ENCODE data around the gene DUSP15. TPM values are rescaled to one million over a fixed set of nuclear protein-coding genes. Genes with fewer than 3 reads are reported as not detected.

Gene DUSP15
- total and polyA plus RNA-seq, 12 donors: 0.90 to 7.2 (median 5.0) TPM

DNA sequence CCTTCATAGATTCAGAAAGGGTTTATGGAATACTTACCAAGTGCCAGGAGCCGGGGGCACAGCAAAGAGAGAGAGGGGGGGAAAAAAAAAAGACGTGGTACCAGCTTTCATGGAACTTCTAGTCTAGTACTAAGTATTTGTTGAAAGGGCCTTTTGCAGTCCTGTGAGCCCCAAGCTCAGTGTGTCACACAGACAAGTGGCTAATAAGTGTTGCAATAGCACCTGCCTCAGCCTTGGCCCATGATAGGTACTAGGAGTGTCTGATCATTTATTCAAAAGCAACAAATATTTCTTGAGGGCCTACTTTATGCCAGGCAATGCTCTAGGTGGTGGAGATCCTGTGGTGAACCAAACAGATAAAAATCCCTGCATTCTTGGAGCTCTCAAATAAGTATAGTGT lies 43.3 kb downstream of the DUSP15 start:
- intact Hi-C loops (cut with DNase I): loop anchor here in 8 of 10 donors (5.0 to 10.0 kb wide), 4 partner anchors 208 to 268 kb away; no protein-coding TSS in a partner anchor
- no peak for DNase-seq
- 71 to 91% methylated on average over 2 of the region's 2 CpGs for WGBS, 2 donors
- Histone ChIP-seq H3K27me3 (peaks cover 0 to 6% (median 0%) of the 10 kb centered on the region in 7 donors), H3K4me1 (peaks cover 0 to 23% (median 5%) of the 10 kb centered on the region in 9 donors), H3K9me3 (no peaks in the 10 kb centered on the region), H3K4me3 (no peak overlapping the region), H3K27ac (no peak overlapping the region), H3K36me3 (no peaks in the 10 kb centered on the region)
- TF ChIP-seq, protein P1, sequence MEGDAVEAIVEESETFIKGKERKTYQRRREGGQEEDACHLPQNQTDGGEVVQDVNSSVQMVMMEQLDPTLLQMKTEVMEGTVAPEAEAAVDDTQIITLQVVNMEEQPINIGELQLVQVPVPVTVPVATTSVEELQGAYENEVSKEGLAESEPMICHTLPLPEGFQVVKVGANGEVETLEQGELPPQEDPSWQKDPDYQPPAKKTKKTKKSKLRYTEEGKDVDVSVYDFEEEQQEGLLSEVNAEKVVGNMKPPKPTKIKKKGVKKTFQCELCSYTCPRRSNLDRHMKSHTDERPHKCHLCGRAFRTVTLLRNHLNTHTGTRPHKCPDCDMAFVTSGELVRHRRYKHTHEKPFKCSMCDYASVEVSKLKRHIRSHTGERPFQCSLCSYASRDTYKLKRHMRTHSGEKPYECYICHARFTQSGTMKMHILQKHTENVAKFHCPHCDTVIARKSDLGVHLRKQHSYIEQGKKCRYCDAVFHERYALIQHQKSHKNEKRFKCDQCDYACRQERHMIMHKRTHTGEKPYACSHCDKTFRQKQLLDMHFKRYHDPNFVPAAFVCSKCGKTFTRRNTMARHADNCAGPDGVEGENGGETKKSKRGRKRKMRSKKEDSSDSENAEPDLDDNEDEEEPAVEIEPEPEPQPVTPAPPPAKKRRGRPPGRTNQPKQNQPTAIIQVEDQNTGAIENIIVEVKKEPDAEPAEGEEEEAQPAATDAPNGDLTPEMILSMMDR (IDR thresholded peaks at IDR 0.05): no peak
- no peak for ATAC-seq

DNA sequence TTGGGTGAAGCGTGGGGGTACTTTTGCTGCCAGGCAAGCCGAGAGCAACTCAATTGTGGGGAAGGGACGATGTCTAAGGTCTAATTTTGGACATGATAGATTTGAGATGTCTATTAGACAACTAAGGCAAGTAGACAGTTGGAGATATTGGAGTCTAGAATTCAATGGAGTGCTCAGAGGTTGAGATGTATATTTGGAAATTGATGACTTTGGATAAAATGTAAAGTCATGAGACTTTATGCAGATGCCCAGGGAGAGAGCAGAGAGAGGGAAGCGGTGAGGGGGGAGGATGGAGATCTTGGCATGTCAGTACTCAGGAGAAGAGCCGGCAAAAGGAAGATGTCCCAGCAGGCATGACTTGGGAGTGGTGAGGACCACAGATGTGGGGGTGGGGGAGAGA lies 44.3 kb downstream of the DUSP15 start:
- Histone ChIP-seq H3K27ac (no peak overlapping the region), H3K27me3 (peaks cover 0 to 6% (median 0%) of the 10 kb centered on the region in 7 donors), H3K36me3 (no peaks in the 10 kb centered on the region), H3K9me3 (no peaks in the 10 kb centered on the region), H3K4me1 (peaks cover 0 to 23% (median 5%) of the 10 kb centered on the region in 9 donors), H3K4me3 (no peak overlapping the region)
- TF ChIP-seq, protein P1 (IDR thresholded peaks at IDR 0.05): no peak
- 85 to 90% methylated on average over 5 of the region's 5 CpGs for whole genome bisulfite sequencing, 2 donors
- intact Hi-C loops (cut with DNase I): loop anchor here in 8 of 10 donors (5.0 to 10.0 kb wide), 4 partner anchors 209 to 269 kb away; no protein-coding TSS in a partner anchor
- ATAC-seq (no peak), DNase-seq (no peak)

GRCh38 chr20:31824554-31825313 lies 45.6 kb downstream of the DUSP15 start:
- TF ChIP-seq, protein P1 (IDR thresholded peaks at IDR 0.05): no peak
- WGBS, 2 donors: 82 to 84% methylated on average over 14 of the region's 14 CpGs
- Histone ChIP-seq H3K4me1 (peaks cover 0 to 15% (median 6%) of the 10 kb centered on the region in 9 donors), H3K4me3 (no peak overlapping the region), H3K27ac (no peak overlapping the region), H3K27me3 (peaks cover 0 to 6% (median 0%) of the 10 kb centered on the region in 7 donors), H3K9me3 (no peaks in the 10 kb centered on the region), H3K36me3 (no peaks in the 10 kb centered on the region)
- intact Hi-C loops (cut with DNase I): loop anchor here in 8 of 10 donors (5.0 to 10.0 kb wide), 5 partner anchors 208 to 270 kb away; no protein-coding TSS in a partner anchor
- DNase-seq (no peak), ATAC-seq (no peak)

DNA sequence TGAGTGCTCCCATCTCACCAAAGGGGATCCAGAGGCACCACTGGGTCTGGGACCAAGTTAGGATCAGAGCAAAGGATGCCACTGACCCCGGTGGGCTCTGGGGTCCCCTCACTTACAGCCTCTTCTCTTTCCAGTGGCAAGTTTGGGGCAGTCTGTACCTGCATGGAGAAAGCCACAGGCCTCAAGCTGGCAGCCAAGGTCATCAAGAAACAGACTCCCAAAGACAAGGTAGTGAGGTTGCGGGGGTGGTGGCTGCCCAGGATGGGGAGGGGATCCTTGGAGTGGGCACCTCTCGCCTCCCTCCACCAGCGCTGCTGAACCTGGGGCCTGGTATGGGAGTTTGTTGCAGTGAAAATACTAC lies 46.2 kb downstream of the DUSP15 start:
- Histone ChIP-seq H3K27ac (no peak overlapping the region), H3K36me3 (no peaks in the 10 kb centered on the region), H3K4me3 (no peak overlapping the region), H3K9me3 (no peaks in the 10 kb centered on the region), H3K27me3 (peaks cover 0 to 6% (median 0%) of the 10 kb centered on the region in 7 donors), H3K4me1 (peaks cover 0 to 15% (median 8%) of the 10 kb centered on the region in 9 donors)
- intact Hi-C loops (cut with DNase I): loop anchor here in 8 of 10 donors (5.0 to 10.0 kb wide), 4 partner anchors 208 to 271 kb away; no protein-coding TSS in a partner anchor
- DNase-seq (no peak), ATAC-seq (no peak)
- TF ChIP-seq, protein P1 (IDR thresholded peaks at IDR 0.05): no peak
- 86 to 92% methylated on average over 4 of the region's 4 CpGs for WGBS, 2 donors
